Heart left ventricle (tissue), 16 donors: Measurements from ENCODE around the gene E2F1. TPM values are rescaled to one million over a fixed set of nuclear protein-coding genes. Genes with fewer than 3 reads are reported as not detected.

Source experiments
- ATAC-seq, 4 donors: fragments of 200-7000 bp; cut with Tn5 transposase; one replicate each; pipeline ENCODE4 v1.9.1; 2020 to 2022; ENCODE audit warnings: moderate library complexity in 4 of 4, mild to moderate bottlenecking in 3 of 4, moderate number of reproducible peaks in 1 of 4
- DNase-seq, 5 donors: peaks; one replicate each; pipeline ENCODE4 v3.0.0-alpha.2; 2020
- H3K27ac ChIP-seq, 12 donors: fragments of 200-600 bp; sonication (generic) in 4 of 12; one replicate each; pipeline versions ENCODE4 v1.5.0 to v1.8.0; 2016 to 2022; ENCODE audit warnings: mild to moderate bottlenecking in 2 of 12
- H3K27me3 ChIP-seq, 9 donors: fragments of 200-600 bp; sonication (generic) in 2 of 9; one replicate each; pipeline versions ENCODE4 v1.5.1 to v1.8.0; 2016 to 2022; ENCODE audit warnings: mild to moderate bottlenecking in 3 of 9
- H3K36me3 ChIP-seq, 9 donors: fragments of 200-600 bp; sonication (generic) in 2 of 9; one replicate each; pipeline versions ENCODE4 v1.5.0 to v1.8.0; 2018 to 2022; ENCODE audit warnings: mild to moderate bottlenecking in 2 of 9
- H3K4me1 ChIP-seq, 12 donors: fragments of 200-600 bp; sonication (generic) in 4 of 12; one replicate each; pipeline versions ENCODE4 v1.5.0 to v1.8.0; 2016 to 2022; ENCODE audit warnings: mild to moderate bottlenecking in 3 of 12
- H3K4me3 ChIP-seq, 12 donors: fragments of 200-600 bp; sonication (generic) in 4 of 12; one replicate each; pipeline versions ENCODE4 v1.5.0 to v1.8.0; 2017 to 2022; ENCODE audit warnings: mild to moderate bottlenecking in 9 of 12, moderate library complexity in 4 of 12
- H3K9me3 ChIP-seq, 12 donors: fragments of 200-600 bp; sonication (generic) in 4 of 12; one replicate each; pipeline versions ENCODE4 v1.5.0 to v1.8.0; 2016 to 2022; ENCODE audit warnings: mild to moderate bottlenecking in 1 of 12
- POLR2A ChIP-seq, 2 donors: fragments of 450-650 bp; IDR thresholded peaks; one replicate each; pipeline ENCODE4 v1.6.1; 2017; ENCODE audit warnings: antibody characterized with exemption in 2 of 2, mild to moderate bottlenecking in 2 of 2, moderate library complexity in 2 of 2
- WGBS, 4 donors: extraction: QIAGEN DNeasy Blood & Tissue Kit in 2 of 4; methylation state at CpG; one replicate each; pipeline versions ENCODE4 v1.1.5 to v1.1.7; 2013 to 2018; 5-methylcytosine and 5-hydroxymethylcytosine counted together
- intact Hi-C, 10 donors: fragments of 100-400 bp; cut with DNase I; formaldehyde crosslinking; loops; one replicate each; pipeline versions ENCODE4 v1.11.1 to v1.14.2; 2022
- polyA plus RNA-seq, 2 donors: library from polyadenylated mRNA; stranded (reverse); fragments of 200-250 nt; gene quantifications; one replicate each; pipeline ENCODE4 v1.2.3, GENCODE V29; 2013
- total RNA-seq, 9 donors: library from RNA; depleted of rRNA in 2 of 9; stranded (reverse); fragments of >200 nt in 2 of 9; fragmentation: NEBNext Ultra II Directional in 3 of 9; extraction: Animal tissue kit (Norgen Biotek cat#: 25700) in 3 of 9; gene quantifications; one replicate each; pipeline versions ENCODE4 v1.1.0 to v1.2.4, GENCODE V29; 2016 to 2023
- TF ChIP-seq, protein P1 (sequence below), 12 donors: fragments of 200-600 bp; sonication (generic) in 4 of 12; IDR thresholded peaks; one replicate each; pipeline versions ENCODE4 v1.5.0 to v1.8.0; 2018 to 2022; ENCODE audit warnings: antibody characterized with exemption in 12 of 12, mild to moderate bottlenecking in 5 of 12
- donor health status: ischemic (EF 13 %, LVEDD 7.1; RV severe dilation, severe dysfunction).
- donor health status: healthy with polysubstance abuse.
- donor health status: DM: no; HTN: yes; CAD: no.
- donor health status: DM: no; HTN: no; CAD: no.
- donor health status: ischemic (EF 25% LVEDD 6.9; RV normal size, moderate dysfunction).
- donor health status: ischemic (EF 25% LVEDD 5.7; RV mildly dilated, moderate dysfunction).
- donor health status: healthy.
- donor health status: DM: yes; HTN: yes; CAD: no.
- donor health status: ischemic (EF 35%, LVEDD 5.7; RV mildly dilated, moderate dysfunction).
- donor health status: nonischemic (EF 11% LVEDD 7.7; RV severe dilation, severe dysfunction).
- donor health status: DM: yes; HTN: yes; CAD: no.
- donor health status: PGD.
- donor health status: ischemic (EF 29% LVEDD 5.4; RV normal size, mild dysfunction).
- donor health status: nonischemic (EF 23%, LVEDD 6.1; RV moderate dilation, normal function).

Gene E2F1
- total and polyA plus RNA-seq, 11 donors = 0.32 to 6.4 (median 1.1) TPM

- Histone ChIP-seq H3K9me3 (no peaks in the 10 kb centered on the region), H3K4me1 (peaks cover 0 to 24% (median 15%) of the 10 kb centered on the region in 12 donors), H3K4me3 (no peak overlapping the region), H3K36me3 (peaks cover 0 to 37% (median 17%) of the 10 kb centered on the region in 9 donors), H3K27me3 (no peaks in the 10 kb centered on the region), H3K27ac (no peak overlapping the region)
- no peak for DNase-seq
- TF ChIP-seq POLR2A (IDR thresholded peaks at IDR 0.05) = no peak
- TF ChIP-seq, protein P1, sequence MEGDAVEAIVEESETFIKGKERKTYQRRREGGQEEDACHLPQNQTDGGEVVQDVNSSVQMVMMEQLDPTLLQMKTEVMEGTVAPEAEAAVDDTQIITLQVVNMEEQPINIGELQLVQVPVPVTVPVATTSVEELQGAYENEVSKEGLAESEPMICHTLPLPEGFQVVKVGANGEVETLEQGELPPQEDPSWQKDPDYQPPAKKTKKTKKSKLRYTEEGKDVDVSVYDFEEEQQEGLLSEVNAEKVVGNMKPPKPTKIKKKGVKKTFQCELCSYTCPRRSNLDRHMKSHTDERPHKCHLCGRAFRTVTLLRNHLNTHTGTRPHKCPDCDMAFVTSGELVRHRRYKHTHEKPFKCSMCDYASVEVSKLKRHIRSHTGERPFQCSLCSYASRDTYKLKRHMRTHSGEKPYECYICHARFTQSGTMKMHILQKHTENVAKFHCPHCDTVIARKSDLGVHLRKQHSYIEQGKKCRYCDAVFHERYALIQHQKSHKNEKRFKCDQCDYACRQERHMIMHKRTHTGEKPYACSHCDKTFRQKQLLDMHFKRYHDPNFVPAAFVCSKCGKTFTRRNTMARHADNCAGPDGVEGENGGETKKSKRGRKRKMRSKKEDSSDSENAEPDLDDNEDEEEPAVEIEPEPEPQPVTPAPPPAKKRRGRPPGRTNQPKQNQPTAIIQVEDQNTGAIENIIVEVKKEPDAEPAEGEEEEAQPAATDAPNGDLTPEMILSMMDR (IDR thresholded peaks at IDR 0.05) = no peak
- ATAC-seq = no peak
- intact Hi-C loops = loop anchor here in 1 of 10 donors (5.0 kb wide), 1 partner anchor 258 kb away; the partner anchor contains the start of gene CDK5RAP1
- 89 to 96% (median 94%) methylated on average over 7 of the region's 7 CpGs for WGBS, 4 donors
These were observed 25.5 kb downstream of the E2F1 start for GRCh38 chr20:33660685-33661058.

DNA sequence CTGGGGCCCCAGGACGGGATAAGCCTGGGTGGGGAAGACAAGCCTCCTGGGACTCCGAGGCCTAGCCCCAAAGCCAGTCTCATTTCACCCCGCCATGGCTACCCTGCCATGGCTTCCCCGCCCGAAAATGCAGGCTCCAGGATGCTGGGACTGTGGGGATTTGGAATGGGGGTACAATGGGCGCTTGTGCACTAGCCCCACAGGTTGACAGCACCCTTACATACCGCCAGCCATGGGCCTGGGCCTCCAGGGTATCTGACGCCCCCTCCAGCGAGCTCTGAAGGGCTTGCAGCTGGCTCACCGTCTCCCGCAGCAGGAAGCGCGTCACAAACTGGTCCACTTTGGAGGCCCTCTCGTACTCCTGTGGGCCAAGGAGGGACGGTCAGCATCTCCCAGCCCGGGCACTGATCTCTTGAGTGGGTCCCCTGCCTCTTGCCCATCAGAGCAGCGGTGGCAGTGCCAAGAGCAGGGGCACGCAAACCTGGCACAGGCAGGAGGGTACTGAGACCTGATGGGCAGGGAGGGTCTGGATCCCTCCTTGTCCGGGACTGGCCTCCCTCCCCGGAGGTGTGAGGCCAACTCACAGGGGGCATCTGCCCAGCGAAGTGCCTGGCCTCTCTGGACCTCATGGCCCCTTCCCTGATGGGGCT lies 26.0 kb downstream of the E2F1 start:
- ATAC-seq = no peak
- DNase-seq = no peak
- H3K36me3 ChIP-seq = peaks cover 0 to 37% (median 17%) of the 10 kb centered on the region in 9 donors
- intact Hi-C loops = loop anchor here in 1 of 10 donors (5.0 kb wide), 1 partner anchor 258 kb away; the partner anchor contains the start of gene CDK5RAP1
- no peak overlapping the region for H3K27ac ChIP-seq
- no peaks in the 10 kb centered on the region for H3K9me3 ChIP-seq
- H3K4me1 ChIP-seq = peaks cover 0 to 24% (median 15%) of the 10 kb centered on the region in 12 donors
- no peaks in the 10 kb centered on the region for H3K27me3 ChIP-seq
- TF ChIP-seq, protein P1 (IDR thresholded peaks at IDR 0.05) = no peak
- TF ChIP-seq POLR2A (IDR thresholded peaks at IDR 0.05) = no peak
- H3K4me3 ChIP-seq = no peak overlapping the region
- WGBS, 4 donors = 92 to 97% (median 93%) methylated on average over 9 to 21 of the region's 21 CpGs

DNA sequence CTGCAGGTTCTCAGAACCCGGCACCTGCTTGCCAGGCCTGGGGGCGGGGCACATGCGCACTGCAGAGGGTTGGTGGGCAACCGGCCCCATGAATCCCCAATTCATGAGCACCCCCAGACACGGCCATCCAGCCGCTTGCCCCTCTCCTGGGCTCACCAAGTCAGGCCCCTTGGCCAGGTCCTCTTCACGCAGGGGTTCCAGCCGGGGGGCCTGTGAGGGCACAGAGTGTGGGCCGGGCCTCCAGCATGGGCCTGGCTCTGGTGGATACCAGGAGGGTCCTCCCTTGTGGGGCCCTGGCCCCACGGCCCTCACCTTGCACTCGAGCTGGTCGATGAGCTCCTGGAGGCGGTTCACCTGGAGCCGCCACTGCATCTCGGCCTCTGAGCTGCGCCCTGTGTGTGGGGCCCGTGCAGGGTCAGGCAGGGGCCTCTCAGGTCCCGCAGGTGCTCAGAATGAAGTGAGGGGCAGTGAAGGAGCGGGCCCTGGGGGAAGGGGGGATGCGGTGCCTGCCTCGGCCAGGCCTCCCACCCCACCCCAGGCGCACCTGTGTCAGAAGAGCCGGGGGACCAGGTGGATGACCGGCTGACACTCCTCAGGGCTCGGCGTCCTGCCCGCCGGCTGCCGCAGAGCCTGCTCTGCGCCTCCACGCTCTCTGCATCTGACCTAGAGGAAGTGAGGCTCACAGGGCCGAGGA lies 26.7 kb downstream of the E2F1 start:
- ATAC-seq (no peak), DNase-seq (no peak)
- H3K4me3 ChIP-seq = no peak overlapping the region
- H3K9me3 ChIP-seq = no peaks in the 10 kb centered on the region
- no peak overlapping the region for H3K27ac ChIP-seq
- H3K27me3 ChIP-seq = no peaks in the 10 kb centered on the region
- peaks cover 0 to 22% (median 14%) of the 10 kb centered on the region in 12 donors for H3K4me1 ChIP-seq
- WGBS, 4 donors = 95 to 97% (median 96%) methylated on average over 22 to 32 of the region's 32 CpGs
- TF ChIP-seq POLR2A (IDR thresholded peaks at IDR 0.05) = no peak
- TF ChIP-seq, protein P1 (IDR thresholded peaks at IDR 0.05) = no peak
- peaks cover 0 to 37% (median 17%) of the 10 kb centered on the region in 9 donors for H3K36me3 ChIP-seq
- intact Hi-C loops = loop anchor here in 1 of 10 donors (5.0 kb wide), 1 partner anchor 257 kb away; the partner anchor contains the start of gene CDK5RAP1

DNA sequence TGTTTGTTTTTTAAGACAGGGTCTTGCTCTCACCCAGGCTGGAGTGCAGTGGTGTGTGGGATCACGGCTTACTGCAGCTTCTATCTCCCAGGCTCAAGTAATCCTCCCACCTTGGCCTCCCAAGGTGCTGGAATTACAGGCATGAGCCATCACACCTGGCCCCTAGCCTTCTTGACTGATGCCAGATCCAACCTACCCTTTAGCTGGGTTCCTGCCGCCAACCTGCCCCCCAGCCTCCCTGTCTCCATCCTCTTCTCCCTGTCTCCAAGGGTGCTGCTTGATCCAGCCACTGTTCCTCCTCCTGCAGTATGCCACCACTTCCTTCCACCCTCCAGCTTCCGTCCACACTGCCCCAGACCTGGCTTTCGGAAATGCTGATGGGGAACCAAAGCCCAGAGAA lies 27.3 kb downstream of the E2F1 start:
- Histone ChIP-seq H3K27ac (no peak overlapping the region), H3K36me3 (peaks cover 0 to 37% (median 17%) of the 10 kb centered on the region in 9 donors), H3K4me1 (peaks cover 0 to 22% (median 10%) of the 10 kb centered on the region in 12 donors), H3K9me3 (no peaks in the 10 kb centered on the region), H3K27me3 (no peaks in the 10 kb centered on the region), H3K4me3 (no peak overlapping the region)
- TF ChIP-seq POLR2A (IDR thresholded peaks at IDR 0.05) = no peak
- TF ChIP-seq, protein P1 (IDR thresholded peaks at IDR 0.05) = no peak
- intact Hi-C loops = no loop called here
- DNase-seq = no peak
- no peak for ATAC-seq
- WGBS, 4 donors = 92 to 97% (median 95%) methylated on average over 4 of the region's 4 CpGs
